ENCODE data around the gene PMM1. TPM values are rescaled to one million over a fixed set of nuclear protein-coding genes. Genes with fewer than 3 reads are reported as not detected.
"Not testable (repeated sequence)": the region's sequence is repeated elsewhere in the genome, so short reads cannot be mapped to it uniquely, and the experiment has no call there.

Gene PMM1
- total and polyA plus RNA-seq, 2 experiments from 2014 or later: 34.0 to 53.7 TPM

GRCh38 chr22:41561788-41562187, 27.9 kb downstream of the PMM1 start:
- Histone ChIP-seq H3K4me3 (no peak overlapping the region), H3K27ac (no peak overlapping the region)
- DNase-seq (ENCODE audit: low read depth in 1 of 2, low spot score in 1 of 2): no peak

GRCh38 chr22:41561335-41561734, 28.3 kb downstream of the PMM1 start:
- Histone ChIP-seq H3K36me3 (no peaks in the 10 kb centered on the region), H3K4me3 (no peak overlapping the region), H3K9me3 (ENCODE audit: low read depth) (no peaks in the 10 kb centered on the region), H3K4me1 (ENCODE audit: low read depth) (peaks cover 41% of the 10 kb centered on the region), H3K27me3 (no peaks in the 10 kb centered on the region), H3K27ac (peak overlapping the region; percentile 48)
- DNase-seq (ENCODE audit: low read depth in 1 of 2, low spot score in 1 of 2): no peak
- no peak for TF ChIP-seq CTCF (IDR thresholded peaks at IDR 0.05; ENCODE audit: low read depth, low read length)

More at GRCh38 chr22:41561788-41562187, 27.9 kb downstream of the PMM1 start:
- no peaks in the 10 kb centered on the region for H3K36me3 ChIP-seq
- no peaks in the 10 kb centered on the region for H3K9me3 ChIP-seq (ENCODE audit: low read depth)
- H3K27me3 ChIP-seq: no peaks in the 10 kb centered on the region
- peaks cover 41% of the 10 kb centered on the region for H3K4me1 ChIP-seq (ENCODE audit: low read depth)
- TF ChIP-seq CTCF (IDR thresholded peaks at IDR 0.05; ENCODE audit: low read depth, low read length): no peak

- peak overlapping the region; percentile 59 for H3K27ac ChIP-seq
- DNase-seq (ENCODE audit: low read depth in 1 of 2, low spot score in 1 of 2): peak in 1 of 2 donors; percentile 31
- no peak for TF ChIP-seq CTCF (IDR thresholded peaks at IDR 0.05; ENCODE audit: low read depth, low read length)
- H3K27me3 ChIP-seq: no peaks in the 10 kb centered on the region
- H3K4me1 ChIP-seq (ENCODE audit: low read depth): peaks cover 41% of the 10 kb centered on the region
- no peaks in the 10 kb centered on the region for H3K36me3 ChIP-seq
- H3K4me3 ChIP-seq: no peak overlapping the region
- H3K9me3 ChIP-seq (ENCODE audit: low read depth): no peaks in the 10 kb centered on the region
Measured at GRCh38 chr22:41560095-41560471, 29.6 kb downstream of the PMM1 start.

- H3K4me3 ChIP-seq; H3K36me3 ChIP-seq; H3K27ac ChIP-seq; H3K27me3 ChIP-seq; H3K9me3 ChIP-seq (ENCODE audit: low read depth); DNase-seq (ENCODE audit: low read depth in 1 of 2, low spot score in 1 of 2): not testable (repeated sequence)
- H3K4me1 ChIP-seq (ENCODE audit: low read depth): peaks cover 38% of the 10 kb centered on the region
Measured at GRCh38 chr22:41558241-41558630, 31.4 kb downstream of the PMM1 start.

- peaks cover 32% of the 10 kb centered on the region for H3K4me1 ChIP-seq (ENCODE audit: low read depth)
- DNase-seq (ENCODE audit: low read depth in 1 of 2, low spot score in 1 of 2): peak in 1 of 2 donors; percentile 97
- H3K27ac ChIP-seq: peak overlapping the region; percentile 15
- no peak overlapping the region for H3K4me3 ChIP-seq
- no peaks in the 10 kb centered on the region for H3K9me3 ChIP-seq (ENCODE audit: low read depth)
- no peak for TF ChIP-seq CTCF (IDR thresholded peaks at IDR 0.05; ENCODE audit: low read depth, low read length)
- H3K36me3 ChIP-seq: no peaks in the 10 kb centered on the region
- H3K27me3 ChIP-seq: no peaks in the 10 kb centered on the region
Measured at GRCh38 chr22:41557401-41558240, 32.0 kb downstream of the PMM1 start.

- Histone ChIP-seq H3K4me3 (no peak overlapping the region), H3K27me3 (no peaks in the 10 kb centered on the region), H3K27ac (no peak overlapping the region), H3K4me1 (ENCODE audit: low read depth) (peaks cover 29% of the 10 kb centered on the region), H3K9me3 (ENCODE audit: low read depth) (no peaks in the 10 kb centered on the region), H3K36me3 (no peaks in the 10 kb centered on the region)
- no peak for DNase-seq (ENCODE audit: low read depth in 1 of 2, low spot score in 1 of 2)
- TF ChIP-seq CTCF (IDR thresholded peaks at IDR 0.05; ENCODE audit: low read depth, low read length): no peak
Measured at GRCh38 chr22:41556561-41556960, 33.1 kb downstream of the PMM1 start.

Measured in cardiac muscle cell (in vitro differentiated cells and primary cell).